Renal cortical epithelial cell (primary cell): ENCODE results near the gene KLRF2. TPM values are rescaled to one million over a fixed set of nuclear protein-coding genes. Genes with fewer than 3 reads are reported as not detected.
"Not testable (repeated sequence)": the region's sequence is repeated elsewhere in the genome, so short reads cannot be mapped to it uniquely, and the experiment has no call there.

Experiments used
- DNase-seq: peaks from one replicate; pipeline ENCODE4 v3.0.0-alpha.2; 2011; ENCODE audit warnings: low read depth
- total RNA-seq: library from RNA; depleted of rRNA; stranded (reverse); fragments of >200 nt; gene quantifications from 2 replicates; pipeline ENCODE4 v1.2.3, GENCODE V29; 2014

Gene KLRF2, protein sequence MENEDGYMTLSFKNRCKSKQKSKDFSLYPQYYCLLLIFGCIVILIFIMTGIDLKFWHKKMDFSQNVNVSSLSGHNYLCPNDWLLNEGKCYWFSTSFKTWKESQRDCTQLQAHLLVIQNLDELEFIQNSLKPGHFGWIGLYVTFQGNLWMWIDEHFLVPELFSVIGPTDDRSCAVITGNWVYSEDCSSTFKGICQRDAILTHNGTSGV
- total RNA-seq, result not detected in 2 replicates

DNA sequence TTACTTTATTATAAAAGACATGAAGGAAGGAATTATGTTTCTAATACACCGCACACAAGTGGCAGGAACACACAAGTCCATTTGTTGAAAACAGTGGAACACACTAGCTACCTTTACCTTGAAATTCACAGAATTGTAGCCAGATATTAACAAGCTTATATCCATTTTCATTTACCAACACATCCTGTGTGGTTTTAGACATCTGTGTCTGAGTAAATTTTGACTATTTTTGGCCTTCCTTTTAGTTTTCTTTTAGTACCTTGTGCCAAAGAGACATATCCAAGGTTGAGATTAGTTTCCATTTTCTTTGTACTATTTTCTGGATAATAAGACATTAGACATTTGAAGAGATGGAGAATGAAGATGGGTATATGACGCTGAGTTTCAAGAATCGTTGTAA, at the start of gene KLRF2:
Gene KLRF2 (plus strand): TSS at position 244 of the 400 bp plus-strand sequence. CDS start 107 bp downstream, at position 351.
- no peak for DNase-seq

DNA sequence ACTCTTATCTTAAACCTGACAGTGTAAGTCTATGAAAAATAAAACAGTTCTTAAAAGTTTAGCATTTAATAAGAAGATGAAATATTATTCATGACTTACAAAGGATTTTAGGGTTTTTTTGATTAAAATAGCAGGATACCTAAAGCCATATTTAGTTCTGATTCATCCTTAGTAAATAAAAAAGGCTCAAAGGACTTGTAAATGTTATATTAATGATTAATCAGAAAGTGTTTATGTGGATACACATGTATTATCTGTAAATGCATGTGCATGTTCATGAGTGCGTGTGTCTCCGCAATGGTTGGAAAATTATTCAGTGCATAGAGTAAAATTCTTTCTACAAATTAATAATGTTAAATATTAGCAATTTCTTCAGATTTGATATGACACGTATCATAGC, 49.6 kb upstream of the KLRF2 start:
- DNase-seq, result no peak

DNA sequence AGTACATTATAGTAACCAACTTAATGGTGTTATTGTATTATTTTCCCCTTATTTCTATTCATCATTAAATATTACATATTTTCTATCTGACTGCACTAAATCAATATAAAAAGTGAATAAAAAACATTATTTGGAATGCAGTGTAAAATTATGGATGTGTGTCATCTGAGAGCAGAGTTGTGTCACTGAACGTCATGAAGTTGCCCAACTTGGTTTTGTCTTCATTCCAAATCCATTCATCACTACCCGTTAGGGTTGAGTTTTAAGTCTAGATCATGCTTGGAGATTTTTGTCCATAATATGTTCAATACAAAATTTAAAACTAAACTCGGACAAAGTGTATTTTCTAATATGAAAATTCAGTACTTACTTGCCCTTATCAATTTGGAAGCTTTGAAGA, 37.9 kb upstream of the KLRF2 start:
- DNase-seq, result no peak

DNA sequence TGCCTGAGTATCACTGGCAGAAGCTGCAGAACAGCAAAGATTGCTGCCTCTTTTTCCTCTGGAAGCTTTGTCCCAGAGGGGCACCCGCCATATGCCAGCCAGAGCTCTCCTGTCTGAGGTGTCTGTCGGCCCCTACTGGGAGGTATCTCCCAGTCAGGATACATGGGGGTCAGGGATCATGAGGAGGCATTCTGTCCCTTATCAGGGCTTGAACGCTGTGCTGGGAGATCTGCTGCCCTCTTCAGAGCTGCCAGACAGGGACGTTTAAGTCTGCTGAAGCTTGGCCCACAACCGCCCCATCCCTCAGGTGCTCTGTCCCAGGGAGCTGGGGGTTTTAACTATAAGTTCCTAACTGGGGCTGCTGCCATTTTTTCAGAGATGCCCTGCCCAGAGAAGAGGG, 32.4 kb upstream of the KLRF2 start:
- DNase-seq, result no peak

DNA sequence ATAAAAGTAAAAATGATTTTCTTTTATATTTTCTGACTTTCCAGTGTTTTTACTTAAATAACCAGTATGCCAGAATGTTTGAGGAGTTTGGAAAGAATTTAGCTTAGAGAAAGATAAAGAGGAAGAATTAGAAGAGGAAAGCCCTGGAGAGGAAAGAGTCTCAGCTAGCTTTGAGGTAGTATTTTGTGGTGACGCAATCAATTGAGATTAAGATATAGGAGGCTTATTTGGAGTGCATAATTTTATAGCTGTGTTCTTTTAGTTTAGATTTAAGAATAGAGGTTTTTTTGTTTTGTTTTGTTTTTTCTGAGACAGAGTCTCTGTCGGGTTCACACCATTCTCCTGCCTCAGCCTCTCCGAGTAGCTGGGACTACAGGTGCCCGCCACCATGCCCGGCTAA, 30.2 kb upstream of the KLRF2 start:
- DNase-seq, result no peak

DNA sequence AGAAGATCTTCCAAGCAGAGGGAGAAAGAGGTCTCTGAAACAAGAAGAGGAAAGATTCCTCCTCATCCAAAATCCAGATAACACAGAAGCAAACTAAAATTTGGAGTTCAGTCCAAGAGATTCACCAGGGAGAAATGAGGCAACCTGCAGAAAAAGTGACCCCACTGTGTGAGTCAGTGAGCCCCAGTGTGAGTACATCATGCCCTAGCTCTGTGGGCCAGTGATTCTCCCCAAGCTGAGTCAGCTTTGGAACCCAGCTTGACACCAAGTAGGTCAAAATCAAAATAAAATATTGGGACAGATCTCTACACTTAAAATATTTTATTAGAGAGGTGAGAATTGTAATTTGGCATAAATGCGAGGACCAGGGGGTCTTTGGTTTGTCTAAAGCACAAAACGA, 29.4 kb upstream of the KLRF2 start:
- DNase-seq, result no peak

DNA sequence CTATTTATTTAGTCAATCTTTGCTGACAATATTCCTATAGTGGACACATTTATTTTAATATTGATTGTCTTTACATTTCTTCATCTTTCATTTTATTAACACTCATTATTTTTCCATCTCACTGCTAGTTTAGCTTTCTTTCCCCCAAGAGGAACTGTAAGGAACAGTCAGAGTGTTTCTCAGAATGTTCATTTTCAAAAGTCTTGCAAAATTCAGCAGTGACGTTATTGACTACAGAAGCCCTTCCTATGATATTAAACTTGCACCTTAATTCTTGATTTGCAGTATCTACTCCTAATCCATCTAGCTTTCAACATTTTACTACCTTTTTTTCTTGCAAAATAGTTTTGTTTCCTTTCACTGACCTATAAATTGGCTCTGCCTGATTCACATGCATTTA, 25.1 kb upstream of the KLRF2 start:
- no peak for DNase-seq

DNA sequence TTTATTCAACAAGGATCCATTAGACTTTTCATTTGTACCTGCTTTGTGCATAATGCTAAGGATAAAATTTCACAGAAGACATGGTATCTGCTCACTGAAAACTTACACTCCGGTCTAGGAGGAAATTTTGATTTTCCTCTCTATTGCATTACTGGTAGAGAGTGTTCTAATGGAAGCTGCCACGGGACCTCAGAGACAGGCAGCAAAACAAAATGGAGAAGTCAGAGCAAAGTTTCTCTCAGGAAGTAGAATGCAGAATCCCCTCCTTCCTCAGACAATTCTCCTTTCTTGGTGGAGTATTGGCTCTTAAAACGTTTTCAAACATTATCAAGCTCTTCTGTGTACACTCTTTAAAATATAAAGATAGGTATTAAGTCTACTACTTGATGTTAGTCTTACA, 24.4 kb upstream of the KLRF2 start:
- DNase-seq, result no peak

DNA sequence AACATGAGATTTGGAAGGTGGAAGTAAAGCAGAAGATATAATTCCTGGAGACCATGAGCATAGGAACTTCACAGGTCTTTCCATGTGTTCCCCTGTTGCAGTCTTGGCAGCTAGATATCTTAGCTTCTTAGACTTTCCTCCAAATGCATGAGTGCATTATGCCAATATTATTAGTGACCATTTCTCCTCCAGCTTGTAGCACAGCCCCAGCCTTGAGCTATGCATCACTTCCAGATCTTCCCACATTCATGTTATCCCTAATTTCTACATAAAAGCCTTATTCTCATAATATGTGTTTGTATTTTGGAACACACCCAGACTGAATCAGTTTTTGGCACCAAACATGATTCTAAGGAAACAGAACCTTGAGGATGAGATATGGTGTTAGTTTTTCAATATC, 23.2 kb upstream of the KLRF2 start:
- no peak for DNase-seq

DNA sequence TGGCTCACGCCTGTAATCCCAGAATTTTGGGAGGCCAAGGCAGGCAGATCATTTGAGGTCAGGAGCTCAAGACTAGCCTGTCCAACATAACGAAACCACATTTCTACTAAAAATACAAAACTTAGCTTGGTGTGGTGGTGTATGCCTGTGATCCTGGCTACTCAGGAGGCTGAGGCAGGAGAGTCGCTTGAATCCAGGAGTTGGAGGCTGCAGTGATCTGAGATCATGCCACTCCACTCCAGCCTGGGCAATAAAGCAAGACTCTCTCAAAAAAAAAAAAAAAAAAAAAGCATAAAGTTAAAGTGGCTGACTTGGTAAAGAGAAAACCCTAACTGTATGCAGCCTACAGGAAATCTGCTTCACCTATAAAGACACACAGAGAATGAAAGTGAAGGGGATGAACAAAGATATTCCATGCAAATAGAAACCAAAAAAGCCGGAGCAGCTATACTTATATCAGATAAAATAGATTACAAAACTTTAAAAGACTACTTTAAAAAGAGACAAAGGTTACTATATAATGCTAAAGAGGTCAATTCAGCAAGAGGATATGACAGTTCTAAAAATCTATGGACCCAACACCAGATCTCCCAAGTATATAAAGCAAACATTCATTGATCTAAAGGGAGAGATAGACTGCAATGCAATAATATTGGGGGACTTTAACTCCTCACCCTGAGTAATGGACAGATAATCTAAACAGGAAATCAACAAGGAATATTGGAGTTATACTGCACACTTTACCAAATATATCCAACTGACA, 16.2 kb upstream of the KLRF2 start:
- no peak for DNase-seq

DNA sequence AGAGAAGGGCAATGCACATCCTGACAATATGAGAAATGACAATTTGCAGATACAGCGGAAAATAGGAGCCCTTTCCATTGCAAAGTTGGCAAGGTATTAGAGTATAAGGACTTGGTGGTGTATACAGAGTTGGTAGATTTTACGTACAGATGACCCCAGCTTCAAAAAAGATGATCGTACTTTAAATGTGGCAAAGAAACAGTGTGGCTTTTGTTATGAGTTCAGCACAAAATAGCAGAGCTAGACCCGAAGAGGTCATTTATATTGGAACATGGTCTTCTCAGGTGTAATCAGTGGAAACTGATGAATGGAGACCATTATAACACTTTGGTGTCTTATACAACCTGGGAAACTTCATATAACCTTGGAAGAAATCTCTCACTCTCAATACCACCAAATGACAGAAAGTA, 14.4 kb upstream of the KLRF2 start:
- no peak for DNase-seq

DNA sequence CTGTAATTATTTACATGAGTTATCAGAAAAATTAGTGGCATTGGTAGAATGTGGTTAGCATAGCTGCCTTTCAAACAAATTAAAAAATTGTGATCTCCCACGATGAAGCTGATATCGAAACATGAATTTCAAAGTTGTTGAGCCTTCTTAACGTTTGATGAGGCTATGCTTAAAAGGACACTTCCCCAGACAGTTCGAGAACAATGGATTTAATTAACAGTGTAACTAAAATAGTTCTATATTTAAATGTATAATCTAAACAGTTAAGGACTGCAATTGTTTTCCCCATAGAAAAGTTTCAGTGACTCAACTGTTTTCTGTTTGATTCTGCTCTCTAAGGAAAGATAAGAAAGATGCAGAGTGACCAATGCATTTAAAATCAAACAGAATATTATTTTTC, 13.8 kb upstream of the KLRF2 start:
- no peak for DNase-seq

DNA sequence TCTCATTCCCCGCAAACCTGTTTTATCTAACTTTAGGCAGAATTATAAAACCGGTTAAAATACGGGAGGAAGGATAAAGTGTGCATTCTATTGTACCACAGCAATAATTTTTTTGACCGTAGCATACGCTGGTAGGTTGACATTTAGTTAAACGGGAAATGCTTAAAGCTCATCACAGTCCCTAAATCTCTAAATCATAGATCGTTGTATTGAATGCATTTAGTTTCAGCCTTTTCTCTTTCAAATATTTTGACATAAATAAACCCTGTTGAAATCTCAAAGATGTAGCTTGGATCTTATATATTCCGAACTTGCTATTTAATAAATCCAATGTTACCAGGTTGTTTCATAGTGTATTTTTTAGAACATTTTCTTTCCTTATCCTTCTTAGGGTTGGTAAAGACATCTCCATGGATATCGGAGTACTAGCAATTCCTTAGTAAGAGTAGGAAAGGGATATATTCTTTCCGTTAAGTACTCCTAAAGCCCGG, 12.9 kb upstream of the KLRF2 start:
- DNase-seq, result no peak

DNA sequence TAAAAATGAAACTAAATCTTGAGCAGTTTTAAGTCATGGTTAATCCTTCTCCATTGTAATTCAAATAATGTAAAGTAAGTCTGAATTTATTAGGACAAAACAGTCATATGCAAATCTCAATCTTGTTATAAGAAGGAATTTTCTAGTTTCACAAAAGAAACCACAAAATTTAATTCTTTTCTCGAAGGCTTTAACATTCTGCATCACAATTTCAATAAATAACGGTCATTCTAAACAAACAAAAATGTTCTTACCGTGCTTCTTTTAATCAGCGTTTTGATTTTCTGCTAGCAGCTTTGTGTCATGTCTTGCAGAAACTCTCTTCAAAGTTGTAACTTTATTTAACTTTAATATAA, 12.4 kb upstream of the KLRF2 start:
- DNase-seq, result no peak

DNA sequence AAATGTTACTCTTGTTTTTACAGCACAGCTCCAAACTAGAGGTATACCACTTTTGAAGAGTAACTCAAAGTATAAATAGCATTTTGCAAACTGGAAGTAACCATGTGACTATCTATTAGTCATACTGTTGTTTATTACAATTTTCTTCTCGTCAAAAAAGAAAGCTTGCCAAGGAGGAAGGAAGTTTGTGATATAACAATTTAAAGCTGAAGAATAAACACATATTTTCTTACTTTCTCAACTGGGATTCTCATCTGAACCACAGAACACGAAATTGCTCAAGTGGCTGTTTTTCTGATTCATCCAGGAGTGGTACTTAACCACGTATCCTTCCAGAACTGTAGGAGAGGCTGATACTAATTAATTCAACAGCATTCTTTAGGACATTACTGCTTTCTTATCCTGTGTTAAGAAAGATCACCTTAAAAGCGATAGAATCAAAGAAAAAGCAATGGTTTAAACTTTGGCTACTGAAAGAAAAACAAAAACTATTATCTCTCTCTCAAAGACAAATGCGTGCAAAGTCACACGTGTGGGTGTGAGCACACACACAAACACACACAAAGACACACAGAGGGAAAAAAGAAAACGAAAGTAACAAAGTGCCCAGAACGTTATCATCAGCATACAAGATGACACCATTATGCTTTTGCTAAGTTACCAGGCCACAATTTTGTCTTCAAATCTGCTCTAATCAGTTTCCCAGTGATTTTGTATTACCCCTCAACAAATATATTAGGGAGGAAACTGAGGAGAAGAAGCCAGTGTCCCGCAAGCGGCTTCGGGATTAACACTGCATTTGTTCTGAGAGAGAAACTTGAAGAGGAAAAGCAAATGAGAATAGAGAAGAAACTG, 11.8 kb upstream of the KLRF2 start, which contains the start of gene CLEC2B:
Gene CLEC2B (minus strand): TSS at position 48 of the 855 bp plus-strand sequence.
- peak; percentile 85 for DNase-seq

DNA sequence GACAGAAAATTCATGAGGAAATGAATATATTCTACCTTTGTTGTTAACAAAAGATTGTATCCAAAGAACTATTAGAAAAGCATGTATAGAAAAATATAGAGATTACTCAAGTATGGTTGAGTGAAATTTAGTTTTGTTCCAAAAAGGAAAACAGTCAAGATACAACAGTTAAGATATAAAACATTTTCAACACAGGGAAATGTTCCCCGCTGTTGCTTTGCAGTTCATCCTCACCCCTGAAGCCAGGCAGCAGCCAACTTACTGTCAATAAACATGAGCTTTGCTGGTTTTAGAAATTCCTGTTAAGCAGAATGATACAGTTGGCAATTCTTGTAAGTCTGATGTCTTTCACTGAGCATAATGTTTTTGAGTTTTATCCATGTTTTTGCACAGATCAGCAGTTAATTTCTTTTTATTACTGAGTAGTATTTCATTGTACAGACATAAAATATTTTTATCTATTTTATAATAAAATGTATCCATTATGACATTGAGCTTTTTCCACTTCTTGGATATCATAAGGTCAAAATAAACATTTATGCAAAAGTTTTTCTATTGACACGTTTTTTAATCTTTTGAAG, 10.9 kb upstream of the KLRF2 start:
- DNase-seq, result no peak

DNA sequence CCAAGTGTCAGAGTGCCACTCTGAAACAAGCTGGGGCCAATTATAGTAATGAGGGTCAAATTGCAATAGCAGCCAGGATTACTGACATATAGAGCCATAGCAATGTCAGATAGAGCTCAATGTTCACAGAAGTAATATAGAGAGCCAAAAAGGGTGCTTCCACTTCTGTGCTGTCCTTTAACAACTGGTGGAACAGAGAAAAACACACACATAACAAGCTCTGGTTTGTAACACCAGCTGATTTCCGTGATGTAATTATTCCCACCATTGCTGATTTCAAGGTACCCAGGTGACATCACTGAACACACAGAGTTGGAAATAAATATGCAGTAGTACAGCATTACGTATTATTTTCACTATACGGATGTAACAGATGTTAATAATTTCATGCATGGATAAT, 9.1 kb upstream of the KLRF2 start:
- no peak for DNase-seq

DNA sequence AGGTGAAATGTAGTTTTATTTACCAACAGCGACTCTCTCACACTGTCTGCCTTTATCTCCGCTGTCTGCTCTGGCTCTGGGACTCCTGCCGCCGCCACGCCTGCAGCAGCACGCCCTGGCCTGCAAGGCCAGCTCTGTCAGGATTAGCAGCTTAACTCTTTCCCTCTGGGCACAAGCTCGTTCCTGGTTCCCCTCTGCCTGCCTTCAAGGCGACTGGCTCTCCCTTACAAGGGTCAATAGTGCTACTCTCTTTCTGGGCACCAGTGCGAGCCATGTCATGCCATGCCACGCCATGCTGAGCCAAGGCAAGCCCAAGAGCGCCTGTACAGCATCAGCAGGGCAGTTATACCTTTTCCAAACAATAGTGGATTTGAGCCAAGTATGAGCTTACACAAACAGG, 8.5 kb upstream of the KLRF2 start:
- DNase-seq, result no peak

DNA sequence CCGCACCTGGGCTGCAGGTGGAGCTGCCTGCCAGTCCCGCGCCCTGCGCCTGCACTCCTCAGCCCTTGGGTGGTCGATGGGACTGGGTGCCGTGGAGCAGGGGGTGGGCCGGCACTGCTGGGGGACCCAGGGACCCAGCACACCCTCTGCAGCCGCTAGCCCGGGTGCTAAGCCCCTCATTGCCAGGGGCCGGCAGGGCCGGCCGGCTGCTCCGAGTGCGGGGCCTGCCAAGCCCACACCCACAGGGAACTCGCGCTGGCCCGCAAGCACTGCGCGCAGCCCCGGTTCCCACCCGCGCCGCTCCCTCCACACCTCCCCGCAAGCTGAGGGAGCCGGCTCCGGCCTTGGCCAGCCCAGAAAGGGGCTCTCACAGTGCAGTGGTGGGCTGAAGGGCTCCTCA, 5.2 kb upstream of the KLRF2 start:
- DNase-seq, result not testable (repeated sequence)

DNA sequence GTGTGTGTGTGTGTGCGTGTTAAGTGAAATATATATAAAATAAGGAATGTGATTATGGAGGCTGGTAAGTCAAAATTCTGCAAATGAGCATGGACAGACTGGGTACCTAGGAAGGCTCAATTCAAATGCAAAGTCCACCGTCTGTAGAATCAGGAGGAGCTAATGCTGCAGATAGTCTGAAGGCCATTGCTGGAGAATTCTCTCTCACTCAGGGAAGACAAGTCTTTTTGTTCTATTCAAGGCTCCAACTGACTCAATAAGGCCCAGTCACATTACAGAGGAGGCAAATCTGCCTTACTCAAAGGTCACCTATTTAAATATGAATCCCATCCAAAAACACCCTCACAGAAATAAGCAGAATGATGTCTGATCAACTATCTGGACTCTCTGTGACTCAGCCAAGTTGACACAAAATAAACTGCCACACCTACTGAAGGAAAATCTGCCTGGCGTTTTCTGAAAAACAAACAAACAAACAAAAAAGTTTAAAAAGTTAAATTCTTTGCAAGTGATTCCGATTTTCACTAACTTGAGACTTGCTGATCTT, 684 bp upstream of the KLRF2 start:
- no peak for DNase-seq

DNA sequence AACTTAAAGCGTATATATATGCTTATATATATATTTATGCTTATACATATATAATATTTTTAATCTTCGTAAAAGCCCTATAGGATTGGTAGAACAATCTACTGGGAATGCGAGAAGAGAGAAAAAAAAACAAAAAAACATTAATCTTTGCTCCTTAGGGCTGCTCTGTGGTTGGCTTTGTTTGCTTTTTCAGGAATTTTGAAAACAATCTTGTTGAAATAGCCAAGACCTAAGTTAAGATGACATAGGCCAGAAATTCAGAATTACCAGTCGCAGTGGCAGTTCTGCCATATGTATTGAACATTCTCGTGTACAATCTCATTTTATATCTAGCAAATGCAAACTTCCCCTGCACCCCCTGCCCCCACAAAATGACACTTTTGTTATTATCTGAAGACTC, 699 bp downstream of the KLRF2 start:
- DNase-seq, result no peak

DNA sequence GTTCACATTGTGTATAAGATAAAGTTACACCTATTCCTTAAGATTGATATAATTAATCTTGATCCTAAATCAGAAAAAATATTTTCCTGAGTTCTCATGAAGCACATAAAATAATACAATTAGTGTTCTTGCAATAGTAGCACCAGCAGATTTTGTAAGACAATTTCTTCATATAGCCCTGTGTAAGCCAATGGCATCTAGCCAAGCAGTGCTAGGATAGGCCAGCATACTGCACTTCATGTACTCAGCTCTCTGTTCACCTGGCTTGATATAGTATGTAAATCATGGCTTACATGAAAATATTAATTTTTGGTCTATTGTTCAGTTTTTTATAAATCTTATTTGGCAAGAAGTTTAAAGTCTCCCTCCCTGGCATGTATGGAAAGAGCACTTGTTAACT, 1.9 kb downstream of the KLRF2 start:
- DNase-seq, result no peak
